GM18508 (cell line): ENCODE data around the gene RGL3.
"Not testable (repeated sequence)": the region's sequence is repeated elsewhere in the genome, so short reads cannot be mapped to it uniquely, and the experiment has no call there.

Experiments used
- ATAC-seq: cut with Tn5 transposase; IDR thresholded peaks from one replicate; pipeline ENCODE4 v1.9.1; 2021; ENCODE audit warnings: moderate number of reproducible peaks; ENCODE audit not compliant: insufficient read depth, unreplicated experiment

The RGL3 gene, protein sequence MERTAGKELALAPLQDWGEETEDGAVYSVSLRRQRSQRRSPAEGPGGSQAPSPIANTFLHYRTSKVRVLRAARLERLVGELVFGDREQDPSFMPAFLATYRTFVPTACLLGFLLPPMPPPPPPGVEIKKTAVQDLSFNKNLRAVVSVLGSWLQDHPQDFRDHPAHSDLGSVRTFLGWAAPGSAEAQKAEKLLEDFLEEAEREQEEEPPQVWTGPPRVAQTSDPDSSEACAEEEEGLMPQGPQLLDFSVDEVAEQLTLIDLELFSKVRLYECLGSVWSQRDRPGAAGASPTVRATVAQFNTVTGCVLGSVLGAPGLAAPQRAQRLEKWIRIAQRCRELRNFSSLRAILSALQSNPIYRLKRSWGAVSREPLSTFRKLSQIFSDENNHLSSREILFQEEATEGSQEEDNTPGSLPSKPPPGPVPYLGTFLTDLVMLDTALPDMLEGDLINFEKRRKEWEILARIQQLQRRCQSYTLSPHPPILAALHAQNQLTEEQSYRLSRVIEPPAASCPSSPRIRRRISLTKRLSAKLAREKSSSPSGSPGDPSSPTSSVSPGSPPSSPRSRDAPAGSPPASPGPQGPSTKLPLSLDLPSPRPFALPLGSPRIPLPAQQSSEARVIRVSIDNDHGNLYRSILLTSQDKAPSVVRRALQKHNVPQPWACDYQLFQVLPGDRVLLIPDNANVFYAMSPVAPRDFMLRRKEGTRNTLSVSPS

DNA sequence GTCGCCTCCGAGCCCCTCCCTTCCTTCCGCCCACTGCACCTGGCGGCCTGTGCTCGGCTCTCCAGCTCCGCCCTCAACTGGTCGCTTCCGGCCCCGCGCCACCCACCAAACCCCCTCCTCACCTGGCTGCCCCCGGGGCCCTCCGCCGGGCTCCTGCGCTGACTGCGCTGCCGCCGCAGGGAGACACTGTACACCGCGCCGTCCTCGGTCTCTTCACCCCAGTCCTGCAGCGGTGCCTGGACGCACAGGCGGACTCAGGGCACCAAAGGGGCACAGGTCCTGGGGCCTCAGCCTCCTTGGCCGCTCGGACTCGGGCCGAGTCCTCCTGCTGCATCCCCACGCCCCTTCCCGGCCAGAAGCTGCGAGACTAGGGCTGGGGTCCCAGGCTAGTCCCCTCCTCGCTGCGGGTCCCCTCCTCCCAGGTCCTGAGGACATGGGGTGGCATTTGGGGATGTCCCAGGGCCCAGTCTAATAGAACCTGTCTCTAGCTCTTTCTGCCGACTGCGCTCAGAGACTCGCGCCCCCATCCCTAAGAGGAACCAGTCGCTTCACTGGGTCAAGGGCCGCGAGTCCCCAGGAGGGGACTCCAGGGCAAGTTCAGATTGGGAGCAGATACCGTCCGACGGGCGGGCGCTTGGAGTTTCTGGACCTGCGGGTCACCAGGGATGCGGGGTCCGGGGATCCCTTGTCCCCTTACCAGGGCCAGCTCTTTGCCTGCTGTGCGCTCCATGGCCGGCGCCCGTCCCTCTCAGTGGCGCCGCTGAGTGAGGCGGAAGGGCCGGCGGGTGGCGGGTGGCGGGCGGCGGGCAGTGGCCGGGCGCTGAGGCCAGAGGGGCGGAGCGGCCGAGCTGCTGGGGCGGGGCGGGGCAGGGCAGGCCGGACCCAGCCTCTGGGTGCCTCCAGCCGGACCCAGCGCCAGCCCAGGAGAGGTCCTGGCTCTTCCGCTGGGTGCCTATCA is at the start of gene RGL3:
RGL3 (minus strand) TSS at position 766 of the 958 bp plus-strand sequence; CDS start at position 730, 36 bp downstream.
- no peak for ATAC-seq

DNA sequence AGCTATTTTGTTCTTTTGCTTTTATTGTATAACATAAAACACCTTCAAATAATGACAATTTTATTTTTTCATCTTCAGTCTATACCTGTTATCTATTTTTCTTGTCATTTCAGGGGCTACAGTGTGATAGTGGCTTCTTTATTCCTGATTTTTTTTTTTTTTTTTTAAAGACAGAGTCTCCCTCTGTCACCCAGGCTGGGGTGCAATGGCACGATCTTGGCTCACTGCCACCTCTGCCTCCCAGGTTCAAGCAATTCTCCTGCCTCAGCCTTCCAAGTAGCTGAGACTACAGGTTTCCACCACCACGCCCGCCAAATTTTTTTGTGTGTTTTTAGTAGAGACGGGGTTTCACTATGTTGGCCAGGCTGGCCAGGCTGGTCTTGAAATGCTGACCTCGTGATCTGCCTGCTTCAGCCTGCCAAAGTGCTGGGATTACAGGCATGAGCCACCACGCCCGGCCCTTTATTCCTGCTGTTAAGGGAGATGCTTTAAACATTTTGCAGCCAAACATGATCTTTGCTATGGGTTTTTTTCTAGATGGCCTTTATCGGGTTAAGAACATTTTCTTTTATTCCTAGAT is 49.2 kb upstream of the RGL3 start:
- not testable (repeated sequence) for ATAC-seq

DNA sequence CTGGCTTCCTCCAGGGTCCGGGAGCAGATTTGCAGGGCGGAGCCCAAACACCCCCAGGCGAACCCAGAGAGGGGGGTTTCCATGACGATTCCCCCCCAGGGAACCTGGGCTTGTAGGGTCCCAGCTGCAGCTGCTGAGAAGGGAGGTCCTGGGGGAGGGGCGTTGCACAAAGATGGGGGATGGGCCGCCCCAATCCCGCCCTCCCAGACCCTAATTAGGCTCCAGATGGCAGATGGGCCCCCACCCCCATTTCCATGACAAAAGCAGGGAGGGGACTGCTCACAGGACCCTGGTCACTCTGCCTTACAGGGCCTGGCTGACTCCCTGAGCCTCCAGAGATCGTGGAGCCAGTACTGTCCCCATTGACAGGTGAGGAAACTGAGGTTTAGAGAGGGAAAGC is 46.5 kb upstream of the RGL3 start:
- ATAC-seq, result no peak

DNA sequence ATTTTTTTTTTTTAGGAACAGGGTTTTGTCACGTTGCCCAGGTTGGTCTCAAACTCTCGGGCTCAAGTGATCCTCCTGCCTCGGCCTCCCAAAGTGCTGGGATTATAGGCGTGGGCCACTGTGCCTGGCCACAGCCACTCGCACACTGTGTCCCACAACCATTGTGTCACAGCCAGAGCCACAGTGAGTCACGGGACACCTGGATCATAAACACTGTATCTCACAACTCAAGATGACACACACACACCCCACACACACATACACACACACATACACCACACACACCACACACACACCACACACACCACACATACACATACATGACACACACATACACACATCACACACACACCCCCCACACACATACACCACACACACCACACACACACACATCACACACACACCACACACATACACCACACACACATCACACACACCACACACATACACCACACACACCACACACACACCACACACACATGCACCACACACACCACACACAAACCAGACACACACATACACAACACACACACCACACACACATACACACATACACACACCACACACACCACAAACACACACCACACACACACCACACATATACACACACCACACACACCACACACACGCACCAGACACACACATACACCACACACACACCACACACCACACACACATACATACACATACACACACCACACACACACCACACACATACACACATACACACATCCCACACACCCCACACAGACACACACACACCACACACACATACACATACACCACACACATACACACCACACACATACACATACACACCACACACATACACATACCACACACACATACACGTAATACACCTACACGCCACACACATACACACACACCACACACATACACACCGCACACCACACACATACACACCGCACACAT is 45.5 kb upstream of the RGL3 start:
- no peak for ATAC-seq

DNA sequence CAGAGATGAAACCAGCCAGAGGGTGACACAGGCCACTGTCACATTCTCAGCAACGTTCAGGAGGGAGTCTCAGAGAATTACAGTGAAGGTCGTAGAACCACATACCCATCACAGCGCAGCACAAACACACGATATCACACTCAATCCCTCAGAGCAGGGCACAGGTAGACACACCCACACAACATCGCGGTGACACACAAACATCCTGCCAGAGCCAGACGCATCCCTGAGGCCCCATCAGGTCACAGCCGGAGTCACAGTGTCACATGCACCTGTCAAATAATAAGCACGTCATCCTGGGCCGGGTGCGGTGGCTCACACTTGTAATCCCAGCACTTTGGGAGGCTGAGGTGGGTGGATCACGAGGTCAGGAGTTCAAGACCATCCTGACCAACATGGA is 44.3 kb upstream of the RGL3 start:
- ATAC-seq, result no peak

DNA sequence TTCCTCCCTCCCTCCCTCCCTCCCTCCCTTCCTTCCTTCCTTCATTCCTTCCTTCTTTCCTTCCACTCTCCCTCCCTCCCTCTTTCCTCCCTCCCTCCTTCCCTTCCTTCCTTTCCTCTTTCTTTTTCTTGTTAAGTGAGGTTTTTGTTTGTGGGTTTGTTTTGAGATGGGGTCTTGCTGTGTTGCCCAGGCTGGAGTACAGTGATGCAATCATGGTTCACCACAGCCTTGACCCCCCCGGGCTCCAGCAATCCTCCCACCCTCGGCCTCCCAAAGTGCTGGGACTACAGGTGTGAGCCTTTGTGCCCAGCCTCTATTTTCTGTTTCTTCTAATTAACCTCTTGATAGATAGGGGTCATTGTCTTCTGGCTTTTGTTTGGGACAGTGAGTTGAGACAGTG is 42.3 kb upstream of the RGL3 start:
- ATAC-seq, result no peak

DNA sequence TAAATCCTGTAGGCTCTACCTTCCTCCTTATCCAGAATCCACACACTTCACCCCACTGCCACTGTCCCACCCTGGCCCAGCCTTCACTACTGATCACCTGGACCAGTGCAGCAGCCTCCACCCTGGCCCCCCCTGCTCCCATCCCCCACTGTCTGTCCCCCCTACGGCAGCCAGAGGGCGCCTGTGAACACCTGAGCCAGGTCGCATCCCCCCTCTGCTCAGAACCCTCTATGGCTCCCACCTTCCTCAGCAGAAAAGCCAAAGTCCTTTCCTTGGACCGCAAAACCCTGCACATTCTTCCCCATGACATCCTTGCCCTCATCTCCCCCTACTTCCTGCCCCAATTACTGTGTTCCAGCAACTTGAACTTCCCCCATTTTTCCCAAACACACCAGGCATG is 41.1 kb upstream of the RGL3 start:
- no peak for ATAC-seq

DNA sequence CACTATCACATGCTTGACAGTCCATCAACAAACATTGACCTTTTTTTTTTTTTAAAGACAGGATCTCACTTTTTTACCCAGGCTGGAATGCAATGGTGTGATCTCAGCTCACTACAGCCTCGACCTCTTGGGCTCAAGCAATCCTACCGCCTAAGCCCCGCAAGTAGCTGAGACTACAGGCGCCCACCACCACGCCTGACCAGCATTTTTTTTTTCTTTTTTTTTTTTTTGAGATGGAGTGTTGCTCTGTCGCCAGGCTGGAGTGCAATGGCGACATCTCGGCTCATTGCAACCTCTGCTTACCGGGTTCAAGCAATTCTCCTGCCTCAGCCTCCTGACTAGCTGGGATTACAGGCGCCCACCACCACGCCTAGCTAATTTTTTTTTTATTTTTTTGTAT is 39.8 kb upstream of the RGL3 start:
- not testable (repeated sequence) for ATAC-seq

DNA sequence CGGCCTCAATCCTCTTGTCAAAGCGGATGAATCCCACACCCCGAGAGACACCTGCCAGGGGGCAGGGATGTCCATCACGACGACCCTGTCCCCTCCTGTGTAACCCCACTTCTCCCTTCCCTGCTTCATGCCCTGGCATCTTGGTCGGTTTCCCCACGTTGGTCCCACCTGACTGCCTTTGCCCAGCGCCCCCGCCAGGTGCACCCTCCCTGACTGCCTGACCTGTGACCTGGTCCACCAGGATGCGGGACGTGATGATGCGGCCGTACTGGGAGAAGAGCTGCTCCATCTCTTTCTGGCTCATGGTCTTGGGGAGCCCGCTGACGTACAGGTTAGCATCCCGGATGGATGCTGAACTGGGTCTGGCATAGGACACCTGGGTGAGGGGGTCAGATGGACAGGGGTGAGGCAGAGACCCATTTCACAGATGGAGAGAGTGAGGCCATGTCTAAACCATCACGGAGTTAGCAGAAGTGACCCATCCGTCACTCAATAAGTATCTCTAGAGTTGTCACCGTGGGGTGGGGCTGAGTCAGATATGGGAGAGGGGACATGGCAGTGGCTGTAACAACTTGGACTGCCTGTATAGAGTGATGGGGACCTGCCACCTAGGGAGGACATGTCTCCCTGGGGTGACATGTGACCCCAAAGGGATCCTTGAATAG is 39.3 kb upstream of the RGL3 start:
- ATAC-seq, result no peak

DNA sequence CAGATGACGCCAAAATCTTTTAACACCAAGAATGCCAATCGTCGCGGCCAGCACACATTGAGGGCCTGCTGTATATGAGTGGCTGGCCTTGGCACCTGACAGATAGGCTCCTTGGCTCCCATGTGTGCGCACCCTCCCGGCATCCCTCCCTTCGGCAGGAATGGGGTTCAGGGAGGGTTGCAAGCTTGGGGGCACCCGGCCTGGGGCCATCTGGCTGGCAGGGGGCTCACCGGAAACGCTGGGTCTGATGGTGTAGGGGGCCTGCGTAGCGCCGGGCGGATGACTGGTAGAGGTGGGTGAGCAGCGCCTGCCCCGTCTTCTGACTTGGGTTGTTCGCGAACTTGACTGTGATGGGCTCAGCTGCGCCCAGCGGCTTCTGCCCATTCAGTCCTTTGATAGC is 38.7 kb upstream of the RGL3 start:
- no peak for ATAC-seq

DNA sequence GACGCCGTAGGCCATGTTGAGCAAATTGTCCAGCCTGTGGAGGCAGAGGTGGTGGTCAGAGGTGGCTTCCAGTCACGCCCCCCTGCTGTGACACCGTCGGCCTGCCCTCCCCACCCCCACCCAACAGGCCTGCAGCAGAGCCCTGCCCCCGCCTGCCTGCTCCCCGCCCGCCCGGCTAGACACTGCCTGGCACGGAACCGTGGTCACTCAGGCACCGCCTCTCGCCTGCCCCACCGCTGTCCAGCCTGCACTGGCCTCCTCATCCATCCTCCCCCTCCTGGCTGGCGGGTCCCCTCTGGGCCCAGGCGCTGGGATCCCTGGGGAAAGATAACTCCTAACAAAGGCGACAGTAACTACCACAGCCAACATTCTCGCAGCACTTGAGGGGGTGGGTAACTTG is 38.0 kb upstream of the RGL3 start:
- no peak for ATAC-seq

DNA sequence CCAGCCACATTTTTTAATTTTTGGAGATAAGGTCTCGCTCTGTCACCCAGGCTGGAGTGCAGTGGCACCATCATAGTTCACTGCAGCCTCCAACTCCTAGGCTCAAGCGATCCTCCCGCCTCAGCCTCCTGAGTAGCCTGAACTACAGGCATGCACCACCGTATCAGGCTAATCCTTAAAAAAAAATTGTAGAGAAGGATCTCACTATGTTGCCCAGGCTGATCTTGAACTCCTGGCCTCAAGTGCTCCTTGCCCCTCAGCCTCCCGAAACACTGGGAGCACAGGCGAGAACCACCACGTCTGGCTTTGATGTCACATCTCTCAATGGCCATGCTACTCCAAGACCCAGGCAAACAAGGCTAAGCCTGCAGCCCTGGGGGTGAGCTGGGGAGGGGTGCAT is 37.5 kb upstream of the RGL3 start:
- ATAC-seq, result no peak

DNA sequence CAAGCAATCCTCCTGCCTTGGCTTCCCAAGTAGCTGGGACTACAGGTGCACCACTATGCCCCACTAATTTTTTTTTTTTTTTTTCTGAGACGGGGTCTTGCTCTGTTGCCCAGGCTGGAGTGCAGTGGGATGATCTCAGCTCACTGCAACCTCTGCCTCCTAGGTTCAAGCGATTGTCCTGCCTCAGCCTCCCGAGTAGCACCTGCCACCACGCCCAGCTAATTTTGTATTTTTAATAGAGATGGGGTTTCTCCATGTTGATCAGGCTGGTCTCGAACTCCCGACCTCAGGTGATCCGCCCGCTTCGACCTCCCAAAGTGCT is 36.1 kb upstream of the RGL3 start:
- ATAC-seq, result not testable (repeated sequence)

DNA sequence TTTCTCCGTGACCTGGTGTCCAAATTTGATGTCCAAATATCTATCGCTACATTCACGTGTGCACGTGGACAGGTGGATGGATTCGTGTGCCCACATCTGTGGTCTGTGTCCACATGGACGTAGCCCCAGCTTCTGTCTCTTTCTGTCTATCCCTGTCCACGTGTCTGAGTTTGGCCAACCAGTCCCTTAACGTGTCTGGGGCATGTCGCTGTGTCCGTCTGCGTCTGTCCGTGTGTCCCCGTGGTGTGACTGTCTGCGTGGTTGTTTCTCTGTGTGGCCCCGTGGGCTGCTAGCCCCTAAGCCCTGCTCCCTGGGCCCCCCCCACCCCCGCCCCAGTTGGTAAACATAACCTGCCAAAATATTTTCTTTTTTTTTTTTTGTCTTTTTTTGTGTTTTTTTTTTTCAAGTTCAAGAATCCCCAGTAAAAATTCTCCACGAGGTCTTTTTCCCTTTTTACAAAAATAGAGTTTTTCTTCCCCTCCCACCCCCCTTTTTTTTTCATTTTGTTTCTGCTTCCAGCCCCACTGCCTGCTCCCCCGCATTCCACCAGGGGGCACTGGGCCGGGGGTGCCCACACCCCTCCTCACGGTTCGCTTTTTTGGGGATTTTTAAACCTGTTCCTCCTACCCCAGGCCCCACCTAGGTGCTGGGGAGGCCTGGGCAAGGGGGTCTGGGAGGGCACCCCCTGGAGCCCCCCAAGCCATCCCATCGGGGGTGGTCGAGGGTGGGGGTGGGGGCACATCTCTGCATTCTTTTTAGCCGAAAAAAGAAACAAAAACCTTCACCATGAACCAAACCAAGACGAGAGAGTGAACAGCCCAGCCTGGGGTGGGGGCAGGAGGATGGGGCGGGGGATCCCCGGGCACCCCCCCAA is 34.6 kb upstream of the RGL3 start:
- no peak for ATAC-seq

DNA sequence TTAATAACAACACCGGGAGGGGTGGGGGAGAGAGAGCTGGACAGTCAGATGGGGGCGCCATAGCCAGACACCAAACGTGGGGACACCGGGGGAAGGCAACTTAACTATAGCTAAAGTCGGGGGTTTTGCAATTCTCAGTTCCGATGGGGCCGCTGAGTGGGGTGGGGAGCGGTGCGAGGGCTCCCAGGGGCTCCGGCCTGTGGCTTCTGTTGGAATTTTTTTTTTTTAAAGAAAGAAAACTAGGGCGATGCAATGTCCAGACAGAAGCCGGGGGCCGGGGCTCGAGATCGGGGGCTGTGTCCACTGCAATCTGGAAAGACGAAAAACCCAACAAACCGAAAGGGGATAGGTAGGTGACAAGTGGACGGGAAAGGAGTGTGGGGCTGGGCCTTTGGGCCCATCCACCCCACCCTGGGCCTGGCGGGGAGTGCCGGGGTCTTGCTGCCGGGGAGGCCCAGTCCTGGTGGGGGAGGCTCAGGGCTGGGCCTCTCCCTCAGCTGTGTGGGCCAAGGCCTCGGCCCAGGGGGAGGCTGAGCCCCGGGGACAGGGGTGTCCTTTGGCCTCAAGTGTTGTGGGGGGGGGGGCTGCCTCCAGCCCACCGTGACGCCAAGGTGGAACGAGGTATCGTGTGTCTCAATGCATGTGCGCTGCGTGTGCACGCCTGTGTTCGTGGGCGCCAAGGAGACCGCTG is 33.7 kb upstream of the RGL3 start:
- no peak for ATAC-seq

DNA sequence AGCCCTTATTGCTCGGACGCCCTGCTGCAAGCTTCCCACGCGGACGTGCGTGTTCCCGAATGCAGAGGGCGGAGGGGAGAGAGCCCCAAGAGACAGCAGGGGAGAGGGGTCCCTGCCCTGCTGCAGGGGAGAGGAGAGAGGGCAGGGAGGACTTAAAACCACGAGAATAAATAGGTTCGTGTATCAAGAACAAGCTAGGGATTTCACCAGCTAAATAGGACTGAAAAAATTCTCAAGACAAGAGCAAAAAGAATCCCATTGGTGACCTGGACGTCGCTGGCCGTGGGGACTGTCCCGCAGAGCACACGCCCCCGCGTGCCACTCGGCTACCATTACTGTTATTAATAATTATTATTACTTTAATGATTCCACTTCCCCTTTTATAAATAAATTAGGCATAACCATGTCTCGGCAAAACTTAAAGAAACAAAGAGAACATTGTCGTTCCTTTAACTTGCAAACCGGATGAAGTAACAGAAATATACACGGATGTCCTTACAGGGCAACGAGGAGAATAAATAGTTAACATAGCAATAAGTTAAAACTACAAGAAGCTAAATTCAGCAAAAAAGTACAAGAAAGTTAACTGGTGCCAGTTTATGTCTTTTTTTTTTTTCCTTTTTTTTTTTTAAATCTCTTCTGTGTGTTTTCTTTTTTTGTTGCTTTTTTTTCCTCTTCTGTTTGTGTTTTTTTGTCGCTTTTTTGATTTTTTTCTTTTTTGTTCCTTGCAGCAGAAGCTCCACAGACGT is 32.9 kb upstream of the RGL3 start:
- no peak for ATAC-seq
